Ammon's horn (tissue), 1 donor: ENCODE results near the gene RAET1G.
"Not testable (repeated sequence)": the region's sequence is repeated elsewhere in the genome, so short reads cannot be mapped to it uniquely, and the experiment has no call there.

Source experiments
- DNase-seq: peaks from one replicate; pipeline ENCODE4 v3.0.0-alpha.2; 2016; ENCODE audit warnings: low spot score

Gene RAET1G

DNA sequence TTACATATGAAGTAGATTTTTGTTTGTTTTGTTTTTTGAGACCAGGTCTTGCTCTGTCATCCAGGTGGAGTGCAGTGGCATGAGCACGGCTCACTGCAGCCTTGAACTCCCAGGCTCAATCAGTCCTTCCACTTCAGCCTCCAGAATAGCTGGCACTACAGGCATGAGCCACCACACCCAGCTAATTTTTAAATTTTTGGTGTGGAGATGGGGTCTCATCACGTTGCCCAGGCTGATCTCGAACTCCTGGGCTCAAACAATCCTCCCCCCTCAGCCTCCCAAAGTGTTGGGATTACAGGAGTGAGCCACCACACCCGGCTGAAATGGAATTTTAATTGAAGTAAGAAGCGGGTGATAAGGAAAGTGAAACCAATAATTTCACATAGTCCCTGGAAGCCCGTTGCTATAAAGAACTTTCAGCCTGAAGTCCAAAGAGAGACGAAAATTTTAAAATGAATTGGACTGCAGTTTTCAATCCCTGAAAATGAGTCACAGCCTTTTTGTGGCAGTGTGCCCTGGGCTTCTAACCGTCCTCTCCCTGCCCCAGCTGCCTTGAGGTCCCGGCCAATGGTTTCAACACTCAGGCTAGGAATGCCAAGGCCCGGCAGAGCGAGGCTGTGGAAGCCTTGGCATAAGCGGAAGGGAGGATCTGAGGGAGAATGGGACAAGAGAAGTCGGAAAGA is 25.8 kb downstream of the RAET1G start:
- peak; percentile 62 for DNase-seq

DNA sequence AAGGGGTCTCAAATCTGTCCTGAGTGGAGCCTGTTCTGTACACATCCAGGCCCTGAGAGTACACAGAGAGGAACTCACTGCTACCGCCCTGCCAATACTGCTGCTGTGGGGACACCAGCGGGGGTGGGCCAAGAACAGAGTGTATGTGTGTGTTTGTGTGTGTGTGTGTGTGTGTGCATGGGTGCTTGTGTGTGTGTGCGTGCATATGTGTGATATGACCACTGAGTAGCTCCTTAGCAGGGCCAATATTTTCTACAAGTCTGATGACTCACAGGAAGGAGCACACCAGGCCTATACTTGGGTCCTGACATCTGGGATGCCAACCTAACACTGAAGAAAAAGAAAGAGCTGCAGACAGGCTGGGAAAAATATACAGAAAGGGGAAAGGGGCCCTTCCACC is 26.4 kb downstream of the RAET1G start:
- no peak for DNase-seq

DNA sequence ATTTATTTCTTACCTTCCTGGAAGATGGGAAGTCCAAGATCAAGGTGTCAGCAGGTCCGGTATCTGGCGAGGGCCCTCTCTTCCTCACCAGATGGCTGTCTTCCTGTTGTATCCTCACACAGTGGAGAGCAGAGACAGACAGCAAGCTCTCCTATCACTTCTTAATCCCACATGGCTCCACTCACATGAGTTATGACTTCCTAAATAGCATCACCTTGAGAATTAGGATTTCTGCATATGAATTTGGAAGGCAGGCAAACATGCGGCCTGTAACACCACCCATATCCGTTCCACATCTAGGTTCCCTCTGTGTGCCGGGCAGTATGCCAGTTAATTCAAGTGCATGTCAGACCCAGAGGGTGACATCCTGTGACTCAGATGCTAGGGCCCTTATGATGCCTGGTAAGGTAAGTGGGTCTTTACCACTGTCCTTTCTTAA is 27.1 kb downstream of the RAET1G start:
- no peak for DNase-seq

DNA sequence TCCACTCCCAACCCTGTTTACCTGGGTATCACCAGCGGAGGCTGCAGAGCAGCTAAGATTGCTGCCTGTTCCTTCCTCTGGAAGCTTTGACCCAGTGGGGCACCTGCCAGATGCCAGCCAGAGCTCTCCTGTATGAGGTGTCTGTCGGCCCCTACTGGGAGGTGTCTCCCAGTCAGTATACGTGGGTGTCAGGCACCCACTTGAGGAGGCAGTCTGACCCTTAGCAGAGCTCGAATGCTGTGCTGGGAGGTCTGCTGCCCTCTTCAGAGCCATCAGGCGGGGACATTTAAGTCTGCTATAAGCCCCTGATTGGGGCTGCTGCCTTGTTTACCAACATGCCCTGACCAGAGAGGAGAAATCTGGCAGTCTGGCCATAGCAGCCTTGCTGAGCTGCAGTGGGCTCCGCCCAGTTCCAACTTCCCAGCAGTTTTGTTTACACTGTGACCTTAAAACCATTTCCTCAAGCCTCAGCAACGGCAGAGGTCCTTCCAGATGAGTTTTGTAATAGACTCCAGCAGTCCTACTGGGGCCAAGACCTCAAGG is 27.8 kb downstream of the RAET1G start:
- no peak for DNase-seq

DNA sequence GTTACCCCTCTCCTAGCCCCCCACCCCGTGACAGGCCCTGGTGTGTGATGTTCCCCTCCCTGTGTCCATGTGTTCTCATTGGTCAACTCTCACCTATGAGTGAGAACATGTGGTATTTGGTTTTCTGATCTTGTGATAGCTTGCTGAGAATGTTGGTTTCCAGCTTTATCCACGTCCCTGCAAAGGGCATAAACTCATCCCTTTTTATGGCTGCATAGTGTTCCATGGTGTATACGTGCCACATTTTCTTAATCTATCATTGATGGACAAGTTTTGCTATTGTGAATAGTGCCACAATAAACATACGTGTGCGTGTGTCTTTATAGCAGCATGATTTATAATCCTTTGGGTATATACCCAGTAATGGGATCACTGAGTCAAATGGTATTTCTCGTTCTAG is 31.1 kb downstream of the RAET1G start:
- not testable (repeated sequence) for DNase-seq

DNA sequence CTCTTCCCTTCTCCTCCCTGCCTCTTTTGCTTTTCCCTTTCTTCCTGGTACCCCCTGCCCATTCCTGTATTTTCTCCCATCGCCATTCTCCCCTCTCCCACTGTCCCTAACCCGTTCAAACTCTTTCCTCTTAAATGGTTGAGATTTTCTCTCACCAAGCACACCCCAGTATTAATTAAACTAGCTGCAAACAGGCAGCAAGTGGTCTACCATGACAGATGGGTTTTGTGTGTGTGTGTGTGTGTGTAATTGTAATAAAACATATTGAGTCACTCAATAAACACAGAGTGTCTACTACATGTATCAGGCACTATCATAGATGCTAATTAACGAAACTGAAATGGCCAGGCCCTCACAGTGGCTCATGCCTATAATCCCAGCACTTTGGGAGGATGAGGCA is 31.7 kb downstream of the RAET1G start:
- DNase-seq, result peak; percentile 16

DNA sequence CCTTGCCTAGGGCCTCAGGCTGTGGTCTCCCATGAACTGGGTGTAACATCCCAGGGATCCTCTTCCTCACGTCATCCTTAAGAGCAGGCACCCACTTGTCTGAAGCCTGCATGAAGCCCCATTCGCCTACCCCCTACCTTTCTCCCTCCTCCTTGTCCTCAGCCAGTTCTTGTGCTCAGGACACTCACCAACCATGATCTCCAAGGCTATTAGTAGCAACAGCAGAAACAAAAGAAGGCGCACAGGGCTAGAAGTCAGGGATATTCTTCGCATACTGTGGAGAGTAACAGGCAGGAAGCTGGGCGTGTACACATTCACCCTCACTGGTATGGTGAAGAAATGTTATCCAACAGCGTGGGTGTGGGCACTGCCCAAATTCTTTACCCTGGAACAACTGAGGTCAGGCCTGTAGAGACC is 32.3 kb downstream of the RAET1G start:
- DNase-seq, result no peak

DNA sequence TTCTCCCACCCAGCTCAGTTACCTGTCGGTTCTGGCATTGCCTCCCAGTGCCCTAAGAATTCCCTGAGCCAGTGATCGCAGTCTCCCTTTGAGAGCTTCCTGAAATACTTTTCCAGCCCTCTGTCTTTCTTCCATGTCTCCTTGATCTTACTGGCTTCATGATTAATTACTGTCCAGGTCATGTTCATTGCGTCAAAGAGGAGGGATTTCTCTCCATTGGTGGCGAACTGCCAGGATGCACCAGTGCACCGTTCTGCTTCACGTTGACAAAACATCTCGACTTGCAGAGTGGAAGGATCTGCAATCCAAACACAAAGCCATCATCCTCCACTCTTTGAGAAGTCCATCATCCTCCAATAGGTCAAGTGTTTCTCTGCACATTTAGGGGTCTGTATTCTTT is 33.6 kb downstream of the RAET1G start:
- DNase-seq, result no peak

DNA sequence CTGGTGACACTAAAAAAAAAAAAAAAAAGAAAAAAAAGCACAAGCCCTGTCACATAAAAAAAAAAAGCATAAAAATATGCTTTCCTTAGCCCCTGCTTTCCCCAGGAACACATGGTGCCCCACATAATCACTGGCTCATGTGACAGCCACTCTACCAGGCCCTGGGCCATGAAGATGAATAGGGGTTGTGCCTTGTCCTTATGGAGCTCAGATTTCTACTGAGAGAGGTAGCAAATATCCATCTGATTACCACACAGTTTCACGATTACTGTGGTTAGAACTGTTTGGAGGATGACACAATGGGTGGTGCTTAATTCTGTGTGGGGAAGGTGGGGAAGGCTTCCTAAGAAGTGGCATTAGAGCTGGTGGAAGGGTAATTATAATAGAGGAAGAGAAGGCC is 34.3 kb downstream of the RAET1G start:
- DNase-seq, result no peak

DNA sequence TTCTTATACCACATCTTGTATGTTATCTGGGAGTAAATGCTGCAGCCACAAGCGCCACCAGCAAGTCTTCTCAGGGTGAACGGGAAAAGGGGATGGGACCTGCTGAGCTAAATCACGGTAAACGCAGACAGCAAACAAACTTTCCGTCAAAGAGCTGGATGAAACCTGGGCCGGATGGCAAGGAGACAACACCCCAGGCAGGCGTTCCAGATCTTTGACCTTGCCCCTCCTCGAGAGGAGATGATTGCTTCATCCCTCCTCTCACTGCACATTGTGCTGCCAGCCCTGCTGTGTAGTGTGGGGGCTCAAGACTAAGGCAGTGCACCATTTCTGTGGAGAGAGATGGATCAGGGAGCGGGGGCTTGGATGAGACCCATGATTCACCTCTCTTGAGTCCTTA is 34.8 kb downstream of the RAET1G start:
- DNase-seq, result no peak

DNA sequence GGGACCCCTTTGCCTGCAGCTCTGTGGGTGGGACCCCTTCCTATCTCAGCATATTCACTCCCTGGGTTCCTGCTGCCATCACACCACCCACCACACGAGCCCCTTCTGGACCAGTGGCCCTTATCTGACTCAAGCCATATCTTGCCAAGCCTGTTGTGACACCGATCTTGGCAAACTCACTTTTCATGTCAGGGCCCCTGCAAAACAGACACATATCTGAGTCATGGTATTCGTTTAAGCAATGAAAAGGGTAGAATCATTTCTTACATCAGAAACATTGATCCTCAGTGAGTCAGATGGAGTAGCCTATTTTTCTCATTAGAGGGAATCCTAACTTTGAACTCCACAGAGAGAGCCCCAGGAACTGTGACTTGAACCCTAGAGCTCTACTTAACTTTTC is 35.6 kb downstream of the RAET1G start:
- no peak for DNase-seq

DNA sequence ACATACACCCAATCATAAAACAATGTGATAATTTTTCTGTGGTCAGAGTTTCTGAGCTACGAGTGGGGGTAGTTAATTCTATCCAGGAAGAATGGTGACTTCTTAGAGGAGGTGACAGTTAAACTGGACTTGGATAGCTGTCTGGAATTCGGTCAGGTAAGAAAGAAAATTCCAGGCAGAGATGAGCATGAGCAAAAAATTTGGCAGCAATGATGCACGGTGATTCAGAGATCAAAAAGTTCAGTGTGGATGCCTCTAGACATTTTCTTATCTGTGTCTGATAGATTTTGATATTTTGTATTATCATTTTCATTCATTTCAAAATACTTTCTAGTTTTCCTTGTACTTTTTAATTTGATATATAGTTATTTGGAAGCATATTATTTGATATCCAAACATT is 37.0 kb downstream of the RAET1G start:
- no peak for DNase-seq

DNA sequence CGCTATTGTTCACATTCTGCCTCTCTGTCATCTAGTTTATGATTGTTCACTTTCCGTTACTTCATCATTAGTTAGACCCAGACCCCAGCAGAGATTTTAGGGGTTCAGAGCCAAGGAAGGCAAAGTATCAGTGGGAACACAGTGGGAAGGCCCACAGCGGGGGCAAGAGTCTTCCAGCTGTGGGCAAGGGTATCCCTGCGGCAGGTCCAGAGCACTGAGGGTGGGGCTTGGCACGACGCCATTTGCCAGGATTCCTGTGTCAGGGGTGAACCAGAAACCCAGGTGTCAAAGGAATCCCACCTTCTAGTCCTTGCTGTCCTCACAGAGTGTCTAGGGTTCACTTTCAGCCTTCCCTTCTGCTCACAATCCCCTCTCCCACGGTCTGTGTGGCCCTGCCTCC is 38.3 kb downstream of the RAET1G start:
- no peak for DNase-seq

DNA sequence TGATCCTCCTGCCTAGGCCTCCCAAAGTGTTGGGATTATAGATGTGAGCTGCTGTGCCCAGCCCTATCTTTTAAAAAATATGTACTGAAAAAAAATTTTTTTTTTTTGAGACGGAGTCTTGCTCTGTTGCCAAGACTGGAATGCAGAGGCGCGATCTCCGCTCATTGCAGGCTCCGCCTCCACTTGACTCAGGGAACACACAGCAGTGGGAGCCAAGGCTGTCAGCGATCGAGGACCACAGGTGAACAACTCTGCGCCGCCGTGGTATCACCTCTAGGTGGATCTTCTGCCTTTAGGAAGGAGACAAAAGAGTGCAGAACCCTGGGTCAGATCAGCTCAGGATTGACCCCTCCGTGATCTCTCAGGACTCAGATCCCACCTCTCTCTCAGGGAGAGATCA is 38.7 kb downstream of the RAET1G start:
- no peak for DNase-seq

DNA sequence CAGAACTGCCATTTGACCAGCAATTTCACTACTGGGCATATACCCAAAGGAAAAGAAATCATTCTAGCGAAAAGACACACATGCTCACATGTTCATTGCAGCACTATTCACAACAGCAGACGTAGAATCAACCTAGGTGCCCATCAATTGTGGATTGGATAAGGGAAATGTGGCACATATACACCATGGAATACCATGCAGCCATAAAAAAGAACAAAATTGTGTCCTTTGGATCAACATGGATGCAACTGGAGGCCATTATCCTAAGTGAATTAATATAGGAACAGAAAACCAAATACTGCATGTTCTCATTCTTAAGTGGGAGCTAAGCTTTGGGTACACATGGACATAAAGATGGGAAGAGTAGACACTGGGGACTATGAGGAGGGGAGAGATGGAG is 41.1 kb downstream of the RAET1G start:
- no peak for DNase-seq

DNA sequence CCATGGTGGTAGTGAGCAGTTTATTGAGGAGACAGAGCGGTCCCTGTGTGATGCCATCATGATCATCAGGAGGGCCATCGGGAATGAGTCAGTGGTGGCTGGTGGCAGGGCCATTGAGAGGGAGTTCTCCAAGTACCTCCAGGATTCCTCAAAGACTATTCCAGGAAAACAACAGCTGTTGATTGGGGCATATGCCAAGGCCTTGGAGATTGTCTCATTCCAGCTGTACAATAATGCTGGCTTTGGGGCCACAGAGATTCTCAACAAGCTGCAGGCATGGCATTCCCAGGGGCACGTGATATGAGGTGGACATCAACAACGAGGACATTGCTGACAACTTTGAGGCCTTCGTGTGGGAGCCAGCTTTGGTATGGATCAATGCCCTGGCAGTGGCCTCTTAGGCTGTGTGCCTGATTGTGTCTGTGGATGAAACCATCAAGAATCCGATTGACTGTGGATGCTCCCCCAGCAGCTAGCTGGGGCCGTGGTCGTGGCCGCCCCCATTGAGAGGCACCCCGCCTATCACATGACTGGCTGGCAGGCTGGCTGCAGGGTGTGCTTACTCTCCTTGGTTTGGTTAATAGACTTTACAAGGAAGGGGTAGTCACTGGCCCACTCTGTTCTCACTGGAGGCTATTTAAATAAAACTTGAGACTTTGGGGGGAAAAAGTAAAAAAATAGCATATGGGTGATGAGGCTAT is 41.7 kb downstream of the RAET1G start:
- DNase-seq, result no peak

DNA sequence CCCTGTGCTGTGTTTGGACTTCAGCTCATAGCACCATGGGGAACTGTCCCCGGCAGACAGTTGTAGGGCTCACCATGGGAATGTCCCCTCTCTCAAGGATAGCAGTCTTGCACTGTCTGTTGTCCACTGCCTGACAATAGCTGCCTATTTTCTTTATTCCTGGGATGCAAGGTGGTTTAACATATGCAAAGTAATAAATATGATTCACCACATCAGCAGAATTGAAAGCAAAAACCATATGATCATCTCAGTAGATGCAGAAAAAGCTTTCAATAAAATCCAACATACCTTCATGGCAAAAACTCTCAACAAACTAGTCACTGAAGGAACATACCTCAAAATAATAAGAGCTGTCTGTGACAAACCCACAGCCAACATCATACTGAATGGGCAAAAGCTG is 45.3 kb downstream of the RAET1G start:
- DNase-seq, result no peak

DNA sequence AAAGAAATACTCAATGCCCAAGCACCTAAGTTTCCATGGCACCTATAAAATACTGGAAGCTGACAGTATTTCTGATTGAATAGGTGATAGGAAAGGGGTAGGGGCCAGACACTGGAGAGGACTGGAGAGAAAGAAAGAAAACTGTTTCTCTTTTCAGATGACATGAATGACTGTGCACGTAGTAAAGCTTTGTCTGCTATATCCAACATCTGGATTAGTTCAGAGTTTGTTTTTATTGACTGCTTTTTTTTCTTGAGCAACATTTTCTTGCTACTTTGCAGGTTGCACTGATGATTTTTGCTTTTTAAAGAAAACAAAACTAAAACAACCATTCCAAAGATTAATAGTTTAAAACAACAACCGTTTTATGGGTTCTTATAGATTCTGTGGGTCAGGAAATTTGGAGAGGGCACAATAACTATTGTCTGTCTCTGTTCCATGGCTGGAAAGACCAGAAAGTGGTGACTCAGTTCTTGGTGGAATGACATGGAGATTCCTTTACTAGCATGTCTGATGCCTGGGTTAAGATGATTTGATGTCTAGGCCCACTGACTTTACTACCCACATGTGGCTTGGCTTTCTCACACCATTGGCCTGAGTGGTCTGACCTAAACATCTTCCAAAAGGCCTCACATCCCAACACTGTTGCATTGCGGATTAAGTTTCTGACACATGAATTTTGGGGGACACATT is 46.5 kb downstream of the RAET1G start:
- no peak for DNase-seq

DNA sequence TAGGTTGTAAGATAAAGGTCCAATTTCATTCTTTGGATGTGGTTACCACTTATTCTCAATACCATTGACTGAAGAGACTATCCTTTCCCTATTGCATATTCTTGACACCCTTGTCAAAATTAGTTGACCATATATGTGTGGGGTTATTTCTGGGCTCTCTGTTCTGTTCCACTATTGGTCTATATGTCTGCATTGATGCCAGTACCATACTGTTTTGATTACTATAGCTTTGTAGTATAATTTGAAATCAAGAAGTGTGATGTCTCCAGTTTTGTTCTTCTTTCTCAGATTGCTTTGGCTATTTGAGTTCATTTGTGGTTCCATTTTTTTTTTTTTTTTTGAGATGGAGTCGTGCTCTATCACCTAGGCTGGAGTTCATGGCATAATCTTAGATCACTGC is 50.7 kb downstream of the RAET1G start:
- no peak for DNase-seq

DNA sequence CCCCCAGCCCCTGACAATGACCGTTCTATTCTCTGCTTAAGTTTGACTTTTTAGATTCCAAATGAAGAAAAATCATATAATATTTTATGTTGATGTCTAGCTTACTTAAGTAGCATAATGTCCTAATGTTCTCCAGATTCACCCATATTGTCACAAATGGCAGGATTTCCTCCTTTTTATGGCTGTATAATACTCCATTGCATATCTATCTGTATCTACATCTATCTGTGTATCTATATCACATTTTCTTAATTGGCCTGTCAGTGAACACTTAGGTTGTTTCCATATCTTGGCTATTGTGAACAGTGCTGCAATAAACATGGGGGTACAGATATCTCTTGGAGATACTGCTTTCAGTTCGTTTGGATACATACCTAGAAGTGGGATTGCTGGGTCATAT is 51.7 kb downstream of the RAET1G start:
- no peak for DNase-seq

DNA sequence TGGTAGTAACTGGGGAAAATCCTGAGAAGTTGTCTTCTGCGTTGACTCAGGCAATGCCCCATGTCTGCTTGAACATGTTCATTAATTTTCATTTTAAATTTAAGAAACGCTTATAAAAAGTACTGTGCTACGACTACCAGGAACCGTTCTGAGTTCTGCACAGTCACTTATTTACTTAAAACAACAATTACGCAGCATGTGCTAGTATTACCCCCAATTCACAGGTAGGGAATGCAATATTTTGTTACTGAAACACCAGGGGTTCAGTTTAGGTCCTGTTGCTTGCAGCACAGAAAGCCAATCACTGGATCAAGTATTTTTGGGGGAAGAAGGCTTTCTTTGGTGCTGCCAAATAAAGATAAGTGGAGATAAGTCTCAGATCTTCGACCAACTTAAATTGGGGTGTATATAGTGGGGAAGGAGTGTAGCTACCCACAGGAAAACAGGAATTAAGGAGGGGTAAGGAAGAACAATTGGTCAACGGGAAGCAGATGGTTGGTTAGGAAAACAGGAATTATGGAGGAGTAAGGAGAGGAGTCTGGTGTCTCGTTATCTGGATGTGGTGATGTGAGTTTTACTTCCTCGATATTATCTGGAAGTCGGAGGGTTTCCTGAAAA is 53.5 kb downstream of the RAET1G start:
- no peak for DNase-seq

DNA sequence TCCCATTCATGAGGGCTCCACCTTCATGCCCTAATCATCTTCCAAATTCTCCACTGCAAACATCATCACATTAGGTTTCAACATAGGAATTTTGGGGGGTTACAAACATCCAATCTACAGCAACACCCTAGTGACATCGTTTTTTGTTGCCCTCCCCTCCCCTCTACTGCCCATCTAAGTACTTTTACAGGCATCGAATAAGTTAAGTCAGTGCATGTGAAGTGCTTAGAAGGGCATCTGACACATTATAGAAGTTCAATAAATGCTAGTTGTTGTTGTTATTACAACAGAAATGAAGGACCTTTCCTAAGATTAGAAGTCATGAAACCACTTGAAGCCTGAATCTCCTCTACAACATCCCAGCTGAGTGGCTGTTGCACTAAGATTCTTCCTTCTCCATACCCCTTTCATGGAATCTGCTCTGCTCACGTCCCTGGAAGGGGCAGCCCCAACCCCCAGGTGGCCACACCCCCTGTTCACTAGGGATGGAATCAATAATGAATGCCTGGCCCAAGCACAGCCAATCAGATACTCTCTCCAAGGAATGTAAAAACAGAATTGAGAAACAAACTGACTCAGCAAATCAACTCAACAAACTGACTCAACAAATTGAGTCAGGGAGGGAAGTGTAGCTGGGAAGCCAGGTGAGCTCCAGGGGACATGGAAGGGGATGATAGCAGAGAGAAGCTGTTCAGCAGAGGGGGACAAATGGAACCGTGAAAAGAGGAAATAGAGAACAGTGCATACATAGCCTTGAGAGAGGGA is 54.9 kb downstream of the RAET1G start:
- DNase-seq, result no peak
